SK-N-MC (cell line): ENCODE measurements around the gene PPM1N.

ENCODE experiments used
- EZH2 ChIP-seq: fragments of 200-600 bp; sonication (generic); IDR thresholded peaks from one replicate; pipeline ENCODE4 v1.6.1; 2017; ENCODE audit warnings: antibody characterized with exemption
- FOXP2 ChIP-seq: optimal IDR thresholded peaks from 2 replicates; pipeline ENCODE3; 2011; ENCODE audit warnings: mild to moderate bottlenecking, moderate library complexity; ENCODE audit not compliant: insufficient read depth; ENCODE audit errors: extremely low read length, control extremely low read depth
- POLR2AphosphoS5 ChIP-seq: IDR thresholded peaks from 2 replicates; pipeline ENCODE4 v1.6.1; 2012; ENCODE audit warnings: mild to moderate bottlenecking, low read depth, low read length, borderline replicate concordance

DNA sequence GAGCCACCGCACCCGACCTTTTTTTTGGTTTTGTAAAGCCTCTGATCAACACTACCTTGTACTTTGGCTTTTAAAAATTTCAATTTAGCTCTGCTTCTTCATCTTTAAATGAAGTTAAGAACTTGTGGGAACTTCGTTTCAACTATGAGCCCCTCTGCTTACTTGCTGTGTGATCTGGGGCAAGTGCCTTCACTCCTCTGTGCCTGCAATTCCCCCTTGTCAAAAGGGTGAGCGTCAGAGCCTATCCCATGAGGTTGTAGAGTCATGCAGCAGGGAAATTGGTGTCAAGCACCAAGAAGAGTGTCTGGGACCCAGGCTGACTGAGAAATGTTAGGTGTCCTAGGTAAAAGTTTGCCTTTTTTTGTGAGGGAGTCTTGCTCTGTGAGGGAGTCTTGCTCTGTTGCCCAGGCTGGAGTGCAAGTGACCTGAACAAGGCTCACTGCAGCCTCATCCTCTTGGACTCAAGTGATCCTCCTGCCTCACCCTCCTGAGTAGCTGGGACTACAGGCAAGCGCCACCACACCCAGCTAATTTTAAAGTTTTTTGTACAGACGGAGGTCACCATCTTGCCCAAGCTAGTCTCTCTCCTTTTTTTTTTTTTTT, 14.7 kb downstream of the PPM1N start:
- TF ChIP-seq POLR2AphosphoS5: no peak
- no peak for TF ChIP-seq EZH2
- TF ChIP-seq FOXP2: no peak
